ENCODE measurements around the gene TYW1.

GRCh38 chr7:66964411-66964810, 32.2 kb upstream of the TYW1 start:
- TF ChIP-seq CTCF (IDR thresholded peaks at IDR 0.05; ENCODE audit: insufficient read depth, low read length, poor library complexity, severe bottlenecking) (no peak), EZH2phosphoT487 (conservative IDR thresholded peaks at IDR 0.05; ENCODE audit: low read length) (no peak)
